ENCODE results near the gene MCEE.

MCEE gene

DNA sequence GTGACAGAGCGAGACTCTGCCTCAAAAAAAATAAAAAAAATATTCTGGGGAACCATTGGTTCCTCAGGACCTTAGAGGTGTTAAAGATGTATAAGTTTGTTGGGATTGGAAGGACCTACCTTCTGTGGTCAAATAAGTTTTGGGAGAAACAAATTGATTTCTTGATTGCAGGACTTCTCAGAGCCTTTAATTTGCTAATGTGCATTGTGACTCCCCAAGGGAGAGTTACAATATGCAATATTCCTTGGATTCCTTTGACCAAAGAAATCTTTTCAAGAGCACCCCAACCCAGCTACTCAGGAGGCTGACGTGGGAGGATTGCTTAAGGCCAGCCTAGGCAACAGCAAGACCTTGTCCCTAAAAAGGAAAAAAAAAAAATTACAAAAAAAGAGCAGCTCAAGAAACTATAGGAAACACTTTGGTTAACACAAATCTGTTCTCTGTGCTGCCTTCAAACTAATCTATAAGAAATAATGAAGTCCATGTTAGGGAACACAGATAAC, 55.1 kb downstream of the MCEE start:
- no peak for FAIRE-seq

DNA sequence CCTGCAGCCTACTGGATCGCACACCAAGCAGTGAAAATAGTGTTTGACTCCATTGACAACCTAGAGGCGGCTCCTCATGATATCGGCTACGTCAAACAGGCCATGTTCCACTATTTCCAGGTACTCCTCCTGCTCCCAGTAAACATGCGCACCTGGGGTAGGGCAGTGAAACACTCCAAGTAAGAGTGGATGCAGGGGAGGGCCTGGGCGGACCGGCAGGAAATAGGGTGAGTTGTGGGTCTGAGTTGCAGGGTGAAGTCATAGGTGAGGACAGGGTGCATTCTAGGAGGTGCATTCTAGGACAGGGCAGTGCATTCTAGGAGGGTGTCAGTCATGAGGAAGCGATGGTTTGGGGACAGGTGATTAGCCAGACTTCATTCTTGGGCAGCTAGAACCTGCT, 56.6 kb downstream of the MCEE start:
- no peak for FAIRE-seq

DNA sequence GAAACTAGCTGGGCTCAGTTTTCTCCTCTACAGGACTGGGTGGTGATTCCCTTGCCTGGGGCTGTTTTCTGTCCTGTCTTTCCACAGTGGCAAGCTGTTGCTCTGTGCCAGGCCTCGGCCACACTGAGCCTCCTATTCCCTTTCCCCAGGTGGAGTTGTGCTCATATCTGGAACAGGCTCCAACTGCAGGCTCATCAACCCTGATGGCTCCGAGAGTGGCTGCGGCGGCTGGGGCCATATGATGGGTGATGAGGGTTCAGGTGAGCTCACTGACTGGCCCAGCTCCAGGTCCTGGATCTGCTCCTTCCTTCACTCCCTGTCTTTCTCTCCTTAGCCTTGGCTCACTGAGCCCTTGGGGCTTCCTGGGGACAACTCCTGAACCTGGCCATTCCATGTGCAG, 57.5 kb downstream of the MCEE start:
- FAIRE-seq = no peak

DNA sequence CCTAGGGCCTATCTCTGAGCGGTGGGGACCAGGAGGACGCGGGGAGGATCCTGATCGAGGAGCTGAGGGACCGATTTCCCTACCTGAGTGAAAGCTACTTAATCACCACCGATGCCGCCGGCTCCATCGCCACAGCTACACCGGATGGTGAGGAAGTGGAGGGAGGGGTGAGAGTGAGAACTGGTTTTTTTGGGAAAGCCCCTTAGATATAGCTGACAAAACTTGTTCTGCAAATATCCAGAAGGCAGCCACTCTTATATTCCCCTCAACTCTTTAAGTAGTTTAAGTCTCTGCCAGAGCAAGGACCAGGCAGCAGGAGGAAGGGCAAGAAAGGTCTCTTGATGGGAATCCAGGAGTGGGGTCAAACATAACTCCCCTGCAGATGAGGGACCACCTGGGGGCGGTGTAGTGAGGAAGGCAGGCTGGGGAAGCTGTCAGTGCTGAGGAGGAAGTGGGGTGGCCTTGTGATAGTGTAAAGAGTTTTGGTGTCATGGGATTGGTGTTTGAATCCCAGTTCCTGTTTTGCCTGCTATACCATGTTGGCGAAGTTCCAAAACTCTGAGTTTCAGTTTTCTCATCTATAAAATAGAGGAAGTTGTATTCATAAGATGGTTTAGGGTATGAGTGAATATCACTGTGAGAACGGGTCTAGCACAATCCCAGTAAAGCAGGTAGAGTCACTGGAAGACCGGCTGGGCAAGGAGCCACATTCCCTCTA, 58.2 kb downstream of the MCEE start:
- no peak for FAIRE-seq

DNA sequence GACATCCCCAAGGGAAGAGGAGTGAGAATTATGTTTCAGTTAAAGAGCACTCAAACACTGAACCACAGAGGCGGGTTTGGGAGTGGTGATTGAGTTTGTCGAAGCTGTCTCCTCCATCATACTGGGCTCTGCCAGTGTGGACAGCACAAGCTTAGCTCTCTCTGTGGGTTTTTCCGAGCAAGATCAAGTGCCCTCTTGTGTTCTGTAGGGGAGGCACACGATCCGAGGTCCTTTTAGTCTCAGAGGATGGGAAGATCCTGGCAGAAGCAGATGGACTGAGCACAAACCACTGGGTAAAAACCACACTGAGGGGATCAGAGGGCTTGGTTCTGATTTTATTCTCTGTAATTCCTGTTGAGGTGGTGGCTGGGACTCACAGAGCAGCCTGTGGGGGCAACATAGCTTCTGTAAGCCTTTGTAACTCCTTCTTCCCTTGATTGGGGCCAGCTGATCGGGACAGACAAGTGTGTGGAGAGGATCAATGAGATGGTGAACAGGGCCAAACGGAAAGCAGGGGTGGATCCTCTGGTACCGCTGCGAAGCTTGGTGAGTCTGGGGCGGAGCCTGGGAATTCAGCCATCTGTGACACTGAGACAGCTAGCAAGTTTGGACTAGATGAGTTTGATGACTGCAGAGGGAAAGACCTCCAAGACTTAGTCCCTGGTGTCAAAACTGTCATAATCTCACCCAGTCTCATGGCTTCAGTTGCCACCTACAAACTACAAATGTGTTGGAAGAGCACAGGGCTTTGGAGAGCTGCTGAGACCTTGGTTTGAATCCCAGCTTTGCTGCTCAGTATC, 59.5 kb downstream of the MCEE start:
- FAIRE-seq = no peak

DNA sequence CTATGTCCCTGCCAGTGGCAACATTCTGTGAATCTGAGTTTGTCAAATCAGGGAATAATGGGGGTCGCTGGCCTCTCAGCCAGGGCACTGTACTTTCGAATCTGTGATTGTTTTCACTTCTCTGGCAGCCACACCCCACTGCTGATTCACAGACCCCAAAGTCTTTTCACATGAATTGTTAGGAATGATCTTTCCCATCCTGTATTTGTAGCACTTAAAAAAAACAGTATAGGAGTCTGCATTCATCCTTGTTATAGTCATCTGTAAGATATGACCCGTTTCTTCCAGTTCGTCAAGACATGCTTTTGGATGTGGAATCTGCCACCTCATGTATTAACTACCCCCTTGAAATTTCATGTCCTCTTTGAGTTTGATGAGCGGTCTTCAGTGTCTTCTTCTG, 60.7 kb downstream of the MCEE start:
- no peak for FAIRE-seq

DNA sequence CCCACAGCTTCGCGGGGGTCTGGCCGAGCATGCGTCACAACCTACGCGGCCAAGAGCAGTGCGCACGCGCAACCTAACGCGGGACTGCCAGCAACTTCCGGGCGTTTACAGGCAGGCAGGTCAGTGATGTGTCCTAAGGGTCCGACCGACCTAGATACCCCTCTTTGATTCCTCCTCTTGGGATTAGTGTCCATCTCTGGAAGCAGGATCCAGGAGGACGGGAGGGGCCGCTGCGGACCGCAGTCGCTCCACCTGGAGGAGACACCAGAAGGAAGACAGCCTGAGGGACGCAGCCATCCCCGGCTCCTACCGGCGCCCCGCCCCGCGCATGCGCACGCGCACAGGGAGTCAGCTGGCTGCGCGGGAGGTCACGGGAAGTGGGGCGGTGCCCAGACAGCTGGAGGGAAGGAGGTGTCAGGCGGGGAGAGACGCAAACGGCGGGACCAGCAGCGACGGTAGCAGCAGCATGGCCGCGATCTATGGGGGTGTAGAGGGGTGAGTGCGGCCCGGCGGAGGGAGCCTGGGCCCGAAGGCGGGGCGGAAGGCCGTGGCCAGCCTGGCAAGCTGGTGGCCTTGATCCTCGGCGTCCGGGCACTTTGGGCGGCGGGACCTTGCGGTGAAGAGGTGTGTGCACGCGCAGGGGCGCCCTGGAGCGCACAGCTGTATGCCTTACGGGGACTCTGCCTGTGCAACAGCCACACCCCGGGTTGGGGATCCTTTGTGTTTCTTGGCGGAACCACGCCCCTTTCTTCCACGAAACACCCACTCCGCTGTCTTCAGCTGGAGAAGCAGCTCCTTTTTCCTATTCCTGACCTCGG, 61.6 kb downstream of the MCEE start, which contains the start of gene NAGK:
Gene NAGK (plus strand): TSS at position 431 of the 818 bp plus-strand sequence. CDS start 36 bp downstream, at position 467.
- no peak for FAIRE-seq

DNA sequence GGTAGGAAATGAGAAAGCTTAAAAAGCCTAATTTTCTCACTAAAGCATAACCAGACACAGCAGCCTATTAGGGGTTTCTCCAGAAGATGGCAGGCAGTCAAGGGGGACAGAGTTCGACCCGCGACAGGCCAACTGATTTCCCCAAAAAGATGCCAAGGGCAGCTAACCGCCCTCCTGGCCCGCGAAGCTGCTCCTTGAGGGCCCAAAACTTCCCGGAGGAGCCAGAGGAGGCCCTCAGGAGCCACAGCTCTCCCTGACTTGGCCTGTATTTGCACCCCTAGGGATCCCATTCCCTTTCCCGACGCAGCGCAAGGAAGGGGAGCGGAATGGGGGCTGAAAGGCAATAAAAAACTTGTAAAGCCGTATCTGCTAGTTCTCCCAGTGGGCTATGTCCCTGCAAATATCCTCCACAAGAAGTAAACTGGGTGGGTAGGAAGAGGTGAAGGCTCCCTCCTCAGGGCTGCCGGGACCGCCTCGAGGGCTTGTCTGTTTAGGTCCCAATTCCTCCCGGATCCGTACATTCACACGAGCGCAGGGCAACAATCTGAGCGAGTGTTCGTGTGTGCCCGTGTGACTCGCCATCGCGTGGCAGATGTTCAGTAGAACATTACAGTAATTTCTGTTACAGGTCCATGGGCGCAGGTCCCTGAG, 62.3 kb downstream of the MCEE start:
- FAIRE-seq = no peak

DNA sequence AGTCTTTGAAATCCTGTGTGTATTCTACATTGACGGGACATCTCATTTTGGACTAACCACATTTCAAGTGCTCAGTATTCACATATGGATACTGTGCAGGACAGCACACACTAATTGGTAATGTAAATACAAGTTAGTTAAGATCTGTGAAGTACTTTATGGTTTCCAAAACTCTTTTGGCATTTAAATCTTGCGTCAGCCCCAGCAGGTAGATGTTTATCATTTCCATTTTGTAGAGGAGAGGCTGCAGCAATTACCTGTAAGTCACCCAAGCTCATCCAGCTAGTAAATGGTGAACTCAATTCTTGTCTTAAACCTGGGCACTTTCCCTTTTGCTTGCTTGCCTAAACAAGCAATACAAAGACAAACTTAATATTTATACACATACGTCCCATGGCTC, 63.2 kb downstream of the MCEE start:
- no peak for FAIRE-seq

DNA sequence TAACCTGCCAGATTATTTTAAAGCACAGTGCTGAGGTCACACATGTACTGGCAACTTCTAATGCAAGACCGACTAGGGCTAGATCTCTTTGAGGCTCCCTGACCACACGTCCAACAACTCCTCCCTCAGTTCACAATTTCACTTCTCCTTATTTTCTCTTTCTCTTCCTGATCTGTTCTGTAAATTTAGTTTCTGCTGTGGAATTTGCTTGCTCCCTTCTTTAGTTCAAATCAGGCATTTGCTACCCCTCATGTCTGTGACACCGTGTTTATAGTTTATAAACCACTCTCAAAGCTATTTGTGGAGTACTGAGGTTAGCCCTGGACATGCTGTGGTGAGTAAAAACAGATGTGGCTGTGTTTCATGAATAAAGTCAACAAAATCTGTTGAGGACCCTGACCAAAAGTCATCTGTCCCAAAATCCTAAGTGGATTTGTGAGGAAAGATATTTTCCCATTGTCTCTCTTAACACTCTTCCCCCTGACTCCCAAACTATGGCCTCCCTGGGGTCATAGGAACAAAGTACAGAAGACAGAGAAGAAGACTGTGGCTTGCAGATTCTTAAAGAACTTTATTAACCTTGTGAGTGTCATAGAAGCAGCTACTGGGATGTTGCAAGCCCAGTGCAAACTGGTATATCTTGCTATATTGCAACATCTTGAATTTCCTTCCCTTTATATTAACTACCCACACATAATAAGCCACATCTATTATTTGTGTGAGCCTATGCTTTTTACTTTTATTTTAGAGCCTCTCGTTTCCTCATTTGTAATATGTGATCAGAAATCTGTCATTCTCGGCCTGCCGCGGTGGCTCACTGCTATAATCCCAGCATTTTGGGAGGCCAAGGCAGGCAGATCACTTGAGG, 65.0 kb downstream of the MCEE start:
- FAIRE-seq = no peak

DNA sequence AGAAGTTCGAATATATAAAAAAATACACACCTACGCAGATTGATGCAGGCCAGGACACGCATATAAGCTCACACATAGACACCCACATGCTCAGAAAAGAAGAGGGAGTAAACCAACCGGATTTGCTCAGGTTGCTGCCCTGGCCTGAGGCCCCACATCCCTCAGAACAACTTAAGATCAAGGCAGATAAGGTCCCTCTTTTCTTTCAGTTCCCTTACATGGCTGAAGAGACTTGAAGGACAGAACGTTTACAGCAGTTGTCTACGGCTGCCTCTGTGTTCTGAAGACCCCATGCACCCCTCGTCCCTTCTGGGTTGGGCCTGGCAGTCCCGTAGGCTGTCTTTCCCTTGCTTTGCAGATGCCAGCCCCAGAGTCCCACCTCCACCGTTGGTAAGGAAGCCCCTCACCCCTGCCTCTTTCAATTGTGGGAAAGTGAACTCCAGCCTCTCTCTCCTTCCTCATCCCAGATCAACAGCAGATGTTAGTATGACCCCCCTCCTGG, 65.9 kb downstream of the MCEE start:
- no peak for FAIRE-seq

DNA sequence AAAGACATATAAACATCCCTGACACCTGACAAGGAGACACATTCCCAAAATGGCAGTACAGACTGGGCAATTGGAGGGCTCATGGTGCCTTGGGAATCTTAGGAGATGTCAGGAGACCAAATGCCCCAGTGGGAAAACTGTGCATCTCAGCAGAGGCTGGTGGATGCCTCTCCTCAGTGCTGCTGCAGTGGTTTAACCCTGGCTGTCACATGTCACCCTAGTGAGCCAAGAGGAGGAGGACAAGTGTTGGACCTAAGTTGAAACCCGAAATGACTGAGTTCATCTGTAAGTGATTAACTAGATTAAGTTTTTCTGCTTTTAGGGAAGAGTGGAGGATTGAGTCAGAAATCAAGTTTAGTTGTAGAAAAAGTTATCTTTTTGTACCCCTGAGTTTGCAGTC, 66.8 kb downstream of the MCEE start:
- FAIRE-seq = no peak

DNA sequence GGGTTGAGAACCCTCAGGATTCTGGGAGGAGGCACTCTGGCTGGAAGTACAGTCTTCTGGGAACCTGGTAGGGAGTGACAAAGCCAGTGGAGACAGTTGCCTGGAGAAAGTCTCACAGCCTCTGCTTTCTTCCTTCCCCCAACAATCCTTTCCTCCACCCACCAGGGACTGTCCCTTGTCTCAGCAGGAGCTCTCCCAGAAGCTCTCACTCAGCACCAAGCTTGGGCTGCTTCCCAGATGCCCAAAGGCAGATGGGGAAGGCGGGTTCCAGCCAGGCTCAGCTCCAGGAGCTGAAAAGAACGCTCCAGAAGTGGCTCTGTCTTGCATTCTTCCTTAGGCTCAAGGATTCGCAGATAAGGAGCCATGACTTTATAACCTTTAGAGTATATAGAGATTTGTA, 69.2 kb downstream of the MCEE start:
- FAIRE-seq = no peak

DNA sequence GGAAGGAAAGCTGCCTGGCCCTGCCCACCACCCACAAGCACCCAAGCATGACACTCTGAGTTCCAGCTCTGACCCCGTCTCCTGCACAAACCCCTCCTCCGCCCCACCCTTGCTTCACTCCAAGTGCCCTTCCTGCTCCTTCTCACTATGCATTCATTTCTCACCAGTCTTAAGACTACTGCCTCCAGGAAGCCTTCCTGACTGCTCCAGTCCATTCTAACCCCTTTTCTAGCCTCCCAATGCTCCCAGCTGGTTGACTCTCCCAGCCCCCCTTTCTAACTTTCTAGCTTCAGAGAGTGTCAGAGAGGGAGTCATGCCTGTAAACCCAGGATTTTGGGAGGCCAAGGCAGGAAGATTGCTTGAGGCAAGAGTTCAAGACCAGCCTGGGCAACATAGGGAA, 69.8 kb downstream of the MCEE start:
- FAIRE-seq = no peak
